ENCODE results near the gene SCO1.

- TF ChIP-seq RAD21 (IDR thresholded peaks at IDR 0.05; ENCODE audit: insufficient read depth, low read depth, low read length): no peak
- TF ChIP-seq MLLT1 (IDR thresholded peaks at IDR 0.05): no peak
- no peak for TF ChIP-seq SUZ12 (IDR thresholded peaks at IDR 0.05; ENCODE audit: unreplicated experiment)
- no peak for TF ChIP-seq E2F4 (IDR thresholded peaks at IDR 0.05; ENCODE audit: low read depth, low read length)
- TF ChIP-seq POLR2A (IDR thresholded peaks at IDR 0.05; ENCODE audit: low read depth, low read length): peak; percentile 57
- no peak for TF ChIP-seq KDM1A (IDR thresholded peaks at IDR 0.05; ENCODE audit: borderline replicate concordance)
- no peak for TF ChIP-seq E4F1 (IDR thresholded peaks at IDR 0.05; ENCODE audit: borderline replicate concordance, partially characterized antibody)
- no peak for TF ChIP-seq CTCF (IDR thresholded peaks at IDR 0.05 in 2 of 3, conservative IDR thresholded peaks at IDR 0.05 in 1 of 3; ENCODE audit: control insufficient read depth in 2 of 3, extremely low read depth in 1 of 3, insufficient read depth in 1 of 3, low read depth in 3 of 3, low read length in 3 of 3)
- TF ChIP-seq PKNOX1 (IDR thresholded peaks at IDR 0.05): no peak
Measured at GRCh38 chr17:10729334-10730193, 32.2 kb upstream of the SCO1 start, which contains the start of gene TMEM220.

Measured in GM12878 (cell line).